ELR (cell line): ENCODE results near the gene SLC24A4.

Experiments used
- DNase-seq: peaks from one replicate; pipeline ENCODE4 v3.0.0-alpha.2; 2015; ENCODE audit warnings: low read depth

SLC24A4 gene

GRCh38 chr14:92437729-92438285 lies 114.8 kb downstream of the SLC24A4 start:
- DNase-seq = no peak

GRCh38 chr14:92439537-92440344 lies 116.8 kb downstream of the SLC24A4 start:
- no peak for DNase-seq

GRCh38 chr14:92440345-92441003 lies 117.5 kb downstream of the SLC24A4 start:
- DNase-seq = no peak

- no peak for DNase-seq
Observed at GRCh38 chr14:92441751-92442504, 119.0 kb downstream of the SLC24A4 start.

- no peak for DNase-seq
Observed at GRCh38 chr14:92443167-92443566, 120.2 kb downstream of the SLC24A4 start.

GRCh38 chr14:92443741-92444140 lies 120.8 kb downstream of the SLC24A4 start:
- DNase-seq = no peak

GRCh38 chr14:92446771-92447170 lies 123.8 kb downstream of the SLC24A4 start:
- no peak for DNase-seq

- no peak for DNase-seq
Observed at GRCh38 chr14:92447416-92448197, 124.6 kb downstream of the SLC24A4 start.

GRCh38 chr14:92448786-92449185 lies 125.8 kb downstream of the SLC24A4 start:
- no peak for DNase-seq

GRCh38 chr14:92449404-92450181 lies 126.6 kb downstream of the SLC24A4 start:
- no peak for DNase-seq

GRCh38 chr14:92450351-92451070 lies 127.5 kb downstream of the SLC24A4 start:
- no peak for DNase-seq

- DNase-seq = no peak
Observed at GRCh38 chr14:92451245-92451644, 128.3 kb downstream of the SLC24A4 start.

- DNase-seq = no peak
Observed at GRCh38 chr14:92451755-92452154, 128.8 kb downstream of the SLC24A4 start.

- no peak for DNase-seq
Observed at GRCh38 chr14:92452471-92452870, 129.5 kb downstream of the SLC24A4 start.

GRCh38 chr14:92453691-92454090 lies 130.7 kb downstream of the SLC24A4 start:
- no peak for DNase-seq

- DNase-seq = no peak
Observed at GRCh38 chr14:92455231-92455630, 132.3 kb downstream of the SLC24A4 start.

GRCh38 chr14:92456215-92457015 lies 133.4 kb downstream of the SLC24A4 start:
- DNase-seq = peak; percentile 86

GRCh38 chr14:92457016-92457565 lies 134.1 kb downstream of the SLC24A4 start:
- DNase-seq = no peak
